Measurements from ENCODE around the gene SOCS4. TPM values are rescaled to one million over a fixed set of nuclear protein-coding genes. Genes with fewer than 3 reads are reported as not detected.
A peak's percentile ranks its signal among the peaks of the same experiment; 100 is the strongest.
"Not testable (repeated sequence)": the region's sequence is repeated elsewhere in the genome, so short reads cannot be mapped to it uniquely, and the experiment has no call there.

Gene SOCS4
- total RNA-seq, 2 donors from 2014 or later, result 13.1 to 13.6 TPM

GRCh38 chr14:55005071-55005470 is 22.0 kb upstream of the SOCS4 start:
- Histone ChIP-seq H3K36me3 (no peaks in the 10 kb centered on the region), H3K9me3 (no peaks in the 10 kb centered on the region), H3K4me3 (no peak overlapping the region), H3K27ac (no peak overlapping the region), H3K27me3 (no peaks in the 10 kb centered on the region), H3K4me1 (no peaks in the 10 kb centered on the region)
- DNase-seq (ENCODE audit: low spot score), result no peak
- no peak for TF ChIP-seq CTCF (IDR thresholded peaks at IDR 0.05)

GRCh38 chr14:55015006-55015405 is 12.0 kb upstream of the SOCS4 start:
- H3K27ac ChIP-seq, result no peak overlapping the region
- H3K4me3 ChIP-seq, result no peak overlapping the region
- TF ChIP-seq CTCF (IDR thresholded peaks at IDR 0.05), result no peak
- no peaks in the 10 kb centered on the region for H3K9me3 ChIP-seq
- H3K4me1 ChIP-seq, result no peaks in the 10 kb centered on the region
- no peaks in the 10 kb centered on the region for H3K36me3 ChIP-seq
- no peaks in the 10 kb centered on the region for H3K27me3 ChIP-seq
- DNase-seq (ENCODE audit: low spot score), result no peak

GRCh38 chr14:55019968-55020554 is 7.0 kb upstream of the SOCS4 start:
- Histone ChIP-seq H3K4me1 (no peaks in the 10 kb centered on the region), H3K36me3 (no peaks in the 10 kb centered on the region), H3K27ac (no peak overlapping the region), H3K27me3 (no peaks in the 10 kb centered on the region), H3K9me3 (no peaks in the 10 kb centered on the region), H3K4me3 (no peak overlapping the region)
- DNase-seq (ENCODE audit: low spot score), result no peak
- no peak for TF ChIP-seq CTCF (IDR thresholded peaks at IDR 0.05)

- not testable (repeated sequence) for H3K36me3 ChIP-seq; H3K9me3 ChIP-seq; DNase-seq (ENCODE audit: low spot score)
Observed at GRCh38 chr14:55024365-55024764, 2.7 kb upstream of the SOCS4 start.

GRCh38 chr14:55025948-55026347 is 1.1 kb upstream of the SOCS4 start:
- Histone ChIP-seq H3K4me1 (peaks cover 0 to 31% of the 10 kb centered on the region in 2 donors), H3K9me3 (no peaks in the 10 kb centered on the region), H3K36me3 (no peaks in the 10 kb centered on the region), H3K4me3 (no peak overlapping the region), H3K27ac (no peak overlapping the region), H3K27me3 (no peaks in the 10 kb centered on the region)
- no peak for DNase-seq (ENCODE audit: low spot score)
- no peak for TF ChIP-seq CTCF (IDR thresholded peaks at IDR 0.05)

More at GRCh38 chr14:55024365-55024764, 2.7 kb upstream of the SOCS4 start:
- not testable (repeated sequence) for H3K27me3 ChIP-seq, H3K4me3 ChIP-seq, H3K27ac ChIP-seq
- H3K4me1 ChIP-seq, result peaks cover 0 to 26% of the 10 kb centered on the region in 2 donors

- peak overlapping the region; percentile 64 to 93 for H3K4me3 ChIP-seq
- no peak for DNase-seq (ENCODE audit: low spot score)
- peak overlapping the region; percentile 80 to 90 for H3K27ac ChIP-seq
- no peaks in the 10 kb centered on the region for H3K36me3 ChIP-seq
- H3K4me1 ChIP-seq, result peaks cover 0 to 36% of the 10 kb centered on the region in 2 donors
- H3K9me3 ChIP-seq, result no peaks in the 10 kb centered on the region
- TF ChIP-seq CTCF (IDR thresholded peaks at IDR 0.05), result no peak
- no peaks in the 10 kb centered on the region for H3K27me3 ChIP-seq
Observed at GRCh38 chr14:55026441-55026792, 619 bp upstream of the SOCS4 start.

All from right atrium auricular region (tissue), 2 donors.